ENCODE measurements around the gene ZNF407.

GRCh38 chr18:74679006-74679678 is 81.5 kb downstream of the ZNF407 start:
- no peak for TF ChIP-seq RAD21 (IDR thresholded peaks at IDR 0.05; ENCODE audit: low read depth)
- TF ChIP-seq, protein P1, sequence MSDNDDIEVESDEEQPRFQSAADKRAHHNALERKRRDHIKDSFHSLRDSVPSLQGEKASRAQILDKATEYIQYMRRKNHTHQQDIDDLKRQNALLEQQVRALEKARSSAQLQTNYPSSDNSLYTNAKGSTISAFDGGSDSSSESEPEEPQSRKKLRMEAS (IDR thresholded peaks at IDR 0.05) = no peak
- TF ChIP-seq YY1 (IDR thresholded peaks at IDR 0.05; ENCODE audit: low read depth) = no peak
- TF ChIP-seq, protein P2, sequence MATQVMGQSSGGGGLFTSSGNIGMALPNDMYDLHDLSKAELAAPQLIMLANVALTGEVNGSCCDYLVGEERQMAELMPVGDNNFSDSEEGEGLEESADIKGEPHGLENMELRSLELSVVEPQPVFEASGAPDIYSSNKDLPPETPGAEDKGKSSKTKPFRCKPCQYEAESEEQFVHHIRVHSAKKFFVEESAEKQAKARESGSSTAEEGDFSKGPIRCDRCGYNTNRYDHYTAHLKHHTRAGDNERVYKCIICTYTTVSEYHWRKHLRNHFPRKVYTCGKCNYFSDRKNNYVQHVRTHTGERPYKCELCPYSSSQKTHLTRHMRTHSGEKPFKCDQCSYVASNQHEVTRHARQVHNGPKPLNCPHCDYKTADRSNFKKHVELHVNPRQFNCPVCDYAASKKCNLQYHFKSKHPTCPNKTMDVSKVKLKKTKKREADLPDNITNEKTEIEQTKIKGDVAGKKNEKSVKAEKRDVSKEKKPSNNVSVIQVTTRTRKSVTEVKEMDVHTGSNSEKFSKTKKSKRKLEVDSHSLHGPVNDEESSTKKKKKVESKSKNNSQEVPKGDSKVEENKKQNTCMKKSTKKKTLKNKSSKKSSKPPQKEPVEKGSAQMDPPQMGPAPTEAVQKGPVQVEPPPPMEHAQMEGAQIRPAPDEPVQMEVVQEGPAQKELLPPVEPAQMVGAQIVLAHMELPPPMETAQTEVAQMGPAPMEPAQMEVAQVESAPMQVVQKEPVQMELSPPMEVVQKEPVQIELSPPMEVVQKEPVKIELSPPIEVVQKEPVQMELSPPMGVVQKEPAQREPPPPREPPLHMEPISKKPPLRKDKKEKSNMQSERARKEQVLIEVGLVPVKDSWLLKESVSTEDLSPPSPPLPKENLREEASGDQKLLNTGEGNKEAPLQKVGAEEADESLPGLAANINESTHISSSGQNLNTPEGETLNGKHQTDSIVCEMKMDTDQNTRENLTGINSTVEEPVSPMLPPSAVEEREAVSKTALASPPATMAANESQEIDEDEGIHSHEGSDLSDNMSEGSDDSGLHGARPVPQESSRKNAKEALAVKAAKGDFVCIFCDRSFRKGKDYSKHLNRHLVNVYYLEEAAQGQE (IDR thresholded peaks at IDR 0.05; ENCODE audit: low read depth) = no peak
- TF ChIP-seq NFIC (IDR thresholded peaks at IDR 0.05) = no peak
- TF ChIP-seq FOXM1 (IDR thresholded peaks at IDR 0.05; ENCODE audit: borderline replicate concordance, low read depth) = no peak
- TF ChIP-seq TEAD4 (IDR thresholded peaks at IDR 0.05) = no peak
- TF ChIP-seq EP300 (IDR thresholded peaks at IDR 0.05; ENCODE audit: borderline replicate concordance) = no peak
- TF ChIP-seq EGR1 (IDR thresholded peaks at IDR 0.05) = no peak
- TF ChIP-seq TCF12 (IDR thresholded peaks at IDR 0.05; ENCODE audit: low read depth) = no peak
- no peak for TF ChIP-seq CREB1 (IDR thresholded peaks at IDR 0.05; ENCODE audit: low read depth)
- no peak for TF ChIP-seq CEBPB (IDR thresholded peaks at IDR 0.05)
- no peak for TF ChIP-seq TAF1 (IDR thresholded peaks at IDR 0.05; ENCODE audit: low read depth)

All from Ishikawa (cell line).